Non-pigmented ciliary epithelial cell (primary cell): ENCODE measurements around the gene DOCK1.

ENCODE experiments used
- DNase-seq: peaks from one replicate; pipeline ENCODE4 v3.0.0-alpha.2; 2010; ENCODE audit warnings: low read depth

Gene DOCK1

DNA sequence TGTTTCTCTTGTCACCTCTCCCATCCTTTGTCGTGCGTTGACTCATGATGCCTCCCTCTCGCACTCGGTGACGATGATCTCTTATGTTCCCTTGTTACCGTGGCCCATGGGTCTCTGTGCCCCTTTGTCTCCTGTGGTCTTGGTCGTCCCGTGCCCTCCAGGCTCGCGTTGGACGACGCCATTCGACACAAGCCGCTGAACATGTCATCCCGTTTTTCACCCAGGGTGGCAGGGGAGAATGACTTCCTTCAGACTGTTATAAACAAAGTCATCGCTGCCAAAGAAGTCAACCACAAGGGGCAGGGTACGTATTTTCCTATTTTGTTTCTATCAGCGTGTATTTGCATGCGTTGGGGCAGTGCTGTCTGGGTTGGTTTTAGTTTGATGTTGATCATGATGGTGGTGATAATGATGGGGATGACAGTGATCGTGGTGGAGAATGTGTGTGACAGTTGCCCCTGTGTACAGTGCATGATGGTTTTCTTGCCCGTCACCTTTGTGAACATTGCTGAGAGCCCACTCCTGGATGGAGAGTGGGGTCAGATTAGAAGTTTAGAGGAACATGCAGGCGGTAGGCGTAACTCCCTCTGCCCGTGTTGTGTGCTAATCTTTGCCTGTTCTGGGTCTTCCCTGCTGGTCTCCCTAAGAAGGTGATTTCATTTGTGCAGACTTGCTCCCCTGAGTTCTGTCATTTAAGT, 107.0 kb downstream of the DOCK1 start:
- DNase-seq = no peak

DNA sequence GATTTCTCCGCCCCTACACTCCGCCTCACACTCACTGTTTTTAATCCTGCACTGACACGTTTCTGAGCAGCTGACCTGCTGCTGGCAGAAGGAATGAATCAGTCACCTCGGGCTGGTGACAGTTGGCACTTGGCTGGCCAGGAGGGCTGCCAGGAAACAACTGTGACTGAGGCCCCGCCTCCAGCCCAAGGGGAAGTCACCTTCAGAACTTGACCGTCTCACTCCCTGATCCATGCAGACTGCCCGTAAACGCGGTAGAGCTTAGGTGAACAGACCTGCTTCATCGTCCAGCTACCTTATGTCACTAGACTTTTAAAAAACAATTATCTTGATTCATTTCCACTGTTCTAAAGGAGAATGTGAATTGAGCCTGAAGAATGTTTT, 107.5 kb downstream of the DOCK1 start:
- no peak for DNase-seq

DNA sequence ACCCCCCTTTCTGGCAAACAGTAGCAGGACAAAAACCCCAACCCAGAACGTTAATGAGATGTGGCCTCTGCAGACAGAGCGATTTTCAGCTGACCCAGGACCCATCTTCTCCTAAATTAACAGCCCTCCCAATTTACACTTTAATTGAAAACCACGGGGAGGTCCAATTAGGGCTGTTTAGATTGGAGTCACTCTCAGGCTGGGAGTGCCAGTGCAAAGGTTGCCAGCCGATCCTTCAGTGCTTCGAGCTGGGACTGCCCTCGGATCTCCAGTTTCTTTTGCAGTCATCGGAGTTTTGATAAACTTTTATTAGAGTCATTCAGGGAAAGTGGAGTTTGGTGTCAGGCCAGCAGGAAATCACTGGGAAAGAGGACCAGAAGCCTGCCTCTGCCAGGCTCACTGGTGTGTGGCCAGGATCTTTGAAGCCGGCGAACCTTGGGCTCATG, 108.0 kb downstream of the DOCK1 start:
- no peak for DNase-seq

DNA sequence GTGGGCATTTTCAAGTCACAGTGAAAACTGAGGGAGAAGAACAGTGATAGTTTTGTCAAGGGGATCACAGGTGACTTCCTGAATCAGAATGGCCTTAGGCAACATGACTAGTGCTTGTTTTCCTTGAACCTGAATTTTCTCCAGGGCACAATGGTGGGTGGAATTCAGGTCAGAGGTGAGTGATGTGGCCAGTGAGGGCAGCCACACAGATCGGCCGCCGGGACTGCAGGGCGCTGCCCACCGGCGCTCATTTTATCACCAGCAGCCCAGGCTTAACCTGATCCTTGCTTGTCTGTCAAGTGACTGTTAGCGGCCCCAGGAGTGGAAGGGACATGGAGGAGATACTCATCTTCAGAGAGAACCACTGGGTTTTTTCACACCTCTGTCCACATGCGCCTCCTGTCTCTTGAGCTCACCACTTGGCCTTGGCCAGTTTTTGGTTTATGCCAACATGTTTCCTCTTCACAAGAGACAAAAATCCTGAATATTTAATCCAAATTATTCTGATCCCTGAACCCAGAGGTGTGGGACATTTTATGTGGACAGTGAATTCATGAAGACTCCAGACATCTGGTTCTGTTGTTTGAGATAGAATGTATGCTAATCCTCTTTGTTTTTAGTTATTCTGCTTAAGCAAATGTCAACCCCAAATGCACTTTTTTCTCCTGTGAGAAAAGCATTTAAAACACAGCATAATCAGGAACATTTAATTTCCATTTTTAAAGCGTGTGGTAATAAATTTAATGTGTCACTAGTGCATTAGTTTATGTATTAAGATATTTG, 108.7 kb downstream of the DOCK1 start:
- DNase-seq = no peak

DNA sequence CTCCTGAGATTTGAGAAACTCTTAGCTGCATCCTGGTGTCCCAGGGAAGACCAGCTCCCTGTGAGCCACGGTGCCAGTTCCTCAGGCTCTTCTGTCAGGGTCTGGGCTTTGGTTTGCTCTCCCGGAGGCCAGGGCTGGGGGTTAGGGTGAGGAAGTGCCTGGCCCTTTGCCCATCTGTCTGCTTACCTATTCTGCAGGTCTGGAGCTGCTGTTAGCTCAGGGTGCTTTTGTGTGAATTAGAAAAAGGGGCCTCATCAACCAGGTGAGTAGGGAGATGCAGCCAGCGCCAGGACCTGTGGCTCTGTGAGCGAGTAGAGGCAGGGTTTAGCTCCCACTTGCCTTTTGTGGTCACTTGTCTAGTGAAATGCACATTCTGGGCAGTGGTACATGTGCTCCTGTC, 109.4 kb downstream of the DOCK1 start:
- DNase-seq = no peak

DNA sequence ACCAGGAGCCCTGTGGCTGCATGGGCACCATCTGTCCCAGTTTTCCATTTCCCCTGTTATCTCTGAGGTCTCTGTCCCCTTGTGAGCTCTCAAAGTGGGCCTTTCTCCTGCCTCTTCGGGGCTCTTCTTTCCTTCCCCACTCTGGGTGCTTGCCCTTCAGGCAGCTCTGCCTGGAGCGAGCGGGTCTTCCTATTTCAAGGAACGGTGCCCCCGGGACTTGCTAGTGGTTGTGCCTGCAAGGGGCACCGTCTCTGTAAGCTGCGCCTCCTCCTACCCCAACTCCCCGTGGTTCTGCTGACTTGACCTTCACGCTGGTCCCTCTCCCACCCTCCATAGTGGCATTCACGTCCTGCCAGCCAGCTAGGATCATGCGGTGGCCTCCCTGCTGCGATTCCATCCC, 110.1 kb downstream of the DOCK1 start:
- no peak for DNase-seq

DNA sequence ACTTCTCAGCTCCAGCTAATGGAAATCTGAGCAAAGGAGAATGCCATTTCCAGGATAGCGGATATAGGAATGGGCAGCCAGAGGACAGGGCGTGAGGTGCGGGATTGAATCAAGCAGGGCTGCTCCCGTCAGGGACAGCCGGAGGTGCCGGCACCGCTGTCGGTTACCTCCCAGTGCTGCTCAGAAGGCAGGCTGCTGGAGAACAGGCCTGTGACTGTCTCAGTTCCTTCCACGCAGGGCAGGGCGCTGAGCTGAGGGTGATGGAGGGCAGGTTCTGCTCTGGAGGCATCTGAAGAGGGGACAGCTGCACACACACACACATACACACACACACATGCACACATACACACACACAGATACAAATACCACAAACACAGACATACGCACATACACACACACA, 111.1 kb downstream of the DOCK1 start:
- DNase-seq = no peak

DNA sequence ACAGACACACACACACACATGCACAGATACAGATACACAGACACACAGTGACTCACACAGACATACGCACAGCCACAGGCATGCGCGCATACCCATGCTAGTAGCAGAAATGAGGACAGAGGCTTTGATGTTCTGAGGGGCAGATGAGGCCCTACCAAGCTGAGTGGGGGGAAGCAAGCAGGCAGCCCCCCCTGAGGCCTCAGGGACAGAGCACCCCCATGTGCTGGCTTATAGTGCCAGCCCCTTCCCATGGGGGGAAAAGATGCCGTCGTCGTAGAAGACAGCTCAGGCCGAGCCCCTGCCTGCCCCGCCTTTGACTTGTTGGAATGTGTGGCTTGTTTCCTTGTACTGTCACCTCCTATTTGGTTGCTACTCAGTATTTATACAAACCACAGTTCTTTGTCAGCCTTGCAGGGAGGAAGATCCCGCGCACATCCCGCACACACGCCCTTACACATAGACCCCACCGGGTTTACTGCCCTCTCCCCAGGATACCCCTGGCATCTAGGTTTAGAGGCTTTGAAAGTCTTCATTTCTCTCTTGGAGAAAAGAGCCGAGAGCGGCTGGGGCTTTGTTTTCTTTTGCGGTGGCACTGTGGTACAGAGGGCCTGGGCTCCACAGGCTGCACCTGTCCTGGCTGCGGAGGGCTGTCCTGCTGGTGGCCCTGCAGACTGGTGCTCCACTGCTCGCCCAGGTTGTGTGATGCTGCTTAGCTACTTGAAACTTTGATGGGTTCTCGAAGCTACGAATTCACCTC, 112.5 kb downstream of the DOCK1 start:
- DNase-seq = no peak

DNA sequence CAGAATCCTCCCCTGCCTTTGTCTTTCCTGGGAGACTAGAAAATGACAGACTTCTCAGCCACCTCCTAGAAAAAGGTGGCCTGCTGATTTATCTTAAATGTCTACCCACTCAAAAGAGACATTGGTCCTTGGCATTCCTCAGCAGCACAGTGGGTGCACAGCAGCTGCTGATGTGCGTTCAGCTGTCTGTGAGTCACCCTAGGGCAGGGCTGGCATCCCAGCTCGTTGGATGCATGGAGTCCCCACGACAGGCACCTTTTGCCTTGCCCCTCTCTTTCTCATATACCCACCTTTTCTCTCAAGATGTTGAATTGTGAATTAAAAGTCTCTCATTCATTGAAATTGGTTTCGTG, 113.0 kb downstream of the DOCK1 start:
- DNase-seq = no peak

DNA sequence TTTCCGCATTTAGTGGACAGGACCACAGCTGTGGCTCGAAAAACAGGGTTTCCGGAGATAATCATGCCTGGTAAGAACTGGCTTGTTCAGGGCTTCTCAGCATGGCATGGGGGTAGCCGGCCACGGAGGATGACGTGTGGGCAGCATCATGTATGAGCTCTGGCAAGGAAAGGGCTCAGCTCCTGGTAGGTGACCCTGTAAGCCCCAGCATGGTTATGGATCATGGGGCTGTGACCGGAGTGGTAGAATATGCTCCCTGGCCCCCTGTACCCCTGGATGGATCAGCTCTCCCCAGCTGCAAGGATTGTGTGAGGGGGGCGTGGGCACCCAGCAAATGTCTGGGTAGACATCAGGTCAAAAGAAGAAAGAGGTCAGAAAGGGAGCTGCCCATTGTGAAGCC, 113.5 kb downstream of the DOCK1 start:
- DNase-seq = no peak

DNA sequence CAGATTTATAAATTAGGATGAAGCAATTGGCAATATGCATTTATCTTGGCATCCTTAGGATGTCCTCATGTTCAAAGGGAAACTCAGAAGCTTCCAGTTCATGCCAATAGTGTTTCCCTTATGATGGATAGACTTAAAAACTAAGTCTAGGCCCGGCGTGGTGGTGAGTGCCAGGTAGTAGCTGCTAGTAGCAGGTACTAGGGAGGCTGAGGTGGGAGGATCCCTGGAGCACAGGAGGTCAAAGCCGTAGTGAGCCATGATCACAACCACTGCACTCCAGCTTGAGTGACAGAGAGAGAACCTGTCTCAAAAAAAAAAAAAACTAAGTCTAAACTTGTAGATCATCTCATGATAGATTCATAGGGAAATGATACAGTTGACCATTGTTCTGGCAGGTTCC, 115.0 kb downstream of the DOCK1 start:
- no peak for DNase-seq

DNA sequence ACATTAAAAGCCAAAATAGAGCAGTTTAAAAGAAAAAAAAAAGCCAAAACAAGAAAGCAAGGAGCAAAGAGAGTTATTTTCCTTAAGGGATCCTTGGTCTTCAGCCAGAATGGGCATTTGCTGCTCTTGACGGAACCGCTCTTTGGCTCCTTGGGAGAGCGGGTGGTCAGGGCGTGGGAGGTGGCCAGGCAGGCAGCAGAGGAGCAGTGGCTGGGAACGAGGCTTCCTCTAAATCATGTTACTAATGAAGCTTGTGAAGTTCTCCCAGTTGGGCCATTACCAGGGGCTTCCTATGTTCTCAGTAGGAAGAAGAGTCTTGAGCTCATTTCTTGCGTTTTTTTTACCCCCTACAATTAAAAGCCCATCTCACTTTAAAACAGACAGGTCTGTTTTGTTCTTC, 116.6 kb downstream of the DOCK1 start:
- DNase-seq = no peak

DNA sequence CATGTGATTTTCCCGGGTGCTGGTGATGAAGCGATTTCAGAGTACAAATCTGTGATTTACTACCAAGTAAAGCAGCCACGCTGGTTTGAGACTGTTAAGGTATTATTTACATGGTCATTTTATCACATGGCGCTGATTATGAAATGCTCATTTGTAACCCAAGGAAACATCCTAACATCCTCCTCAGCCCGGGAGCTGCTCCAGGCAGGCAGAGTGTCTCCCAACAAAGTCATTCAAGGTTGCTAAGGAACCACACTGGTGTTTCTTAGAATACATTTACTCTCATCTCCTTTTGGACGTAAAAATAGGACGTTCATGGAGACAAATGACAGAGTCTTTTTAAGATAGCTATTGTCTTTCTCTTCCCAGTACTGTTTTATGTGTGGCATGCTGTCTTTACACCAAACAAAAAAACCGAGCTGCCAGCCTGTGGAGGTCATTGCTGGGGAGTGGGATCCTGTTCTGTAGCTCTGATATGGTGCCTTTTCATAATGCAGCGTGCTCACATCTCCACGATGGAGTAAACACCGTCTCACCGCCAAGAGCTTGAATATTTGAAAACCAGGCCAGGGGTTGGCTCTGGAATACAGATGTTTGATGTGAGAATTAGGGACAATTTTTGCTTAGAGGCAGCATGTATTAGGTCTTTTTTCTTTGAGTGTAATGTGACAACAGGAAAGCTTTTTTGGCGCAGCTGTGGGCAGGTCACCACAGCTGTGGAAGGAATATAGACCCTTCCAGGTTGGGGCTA, 119.6 kb downstream of the DOCK1 start:
- DNase-seq = no peak

DNA sequence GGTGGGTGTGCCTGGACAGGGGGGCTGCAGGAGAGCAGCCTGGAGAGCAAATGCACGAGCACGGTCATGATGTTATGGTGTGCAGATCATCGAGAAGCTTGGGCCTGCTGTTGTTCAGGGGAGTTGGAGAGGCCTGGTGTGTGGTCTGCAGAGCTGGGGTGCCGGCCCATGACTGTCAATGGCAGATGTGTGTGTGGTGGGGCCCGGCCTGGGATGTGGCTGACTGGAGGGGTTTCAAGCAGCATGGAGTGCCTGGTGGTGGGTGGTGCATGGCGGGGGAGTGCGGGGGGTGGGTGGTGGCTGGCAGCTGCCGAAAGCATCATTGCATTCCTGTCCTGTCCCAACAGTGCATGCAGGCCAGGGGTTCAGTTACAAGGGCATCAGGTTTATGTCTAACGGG, 122.6 kb downstream of the DOCK1 start:
- no peak for DNase-seq

DNA sequence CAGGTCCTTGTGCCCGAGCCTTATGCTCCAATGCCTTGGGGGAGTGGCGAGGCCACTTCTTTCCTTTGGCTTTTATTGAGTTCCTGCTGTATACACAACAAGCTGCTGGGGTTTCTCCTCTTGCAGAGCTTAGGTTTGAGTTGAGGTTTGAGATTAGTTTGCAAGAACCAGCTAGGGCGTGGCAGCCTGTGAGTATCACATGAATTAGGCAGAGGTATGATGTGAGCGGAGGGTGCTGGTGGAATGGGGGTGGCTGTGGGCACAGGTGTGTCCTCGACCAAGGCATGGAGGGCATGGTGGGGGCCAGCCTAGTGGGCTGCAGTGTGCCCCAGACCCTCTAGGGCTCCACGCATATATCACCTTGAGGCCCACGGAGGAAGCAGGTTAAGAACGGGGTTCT, 123.3 kb downstream of the DOCK1 start:
- no peak for DNase-seq

DNA sequence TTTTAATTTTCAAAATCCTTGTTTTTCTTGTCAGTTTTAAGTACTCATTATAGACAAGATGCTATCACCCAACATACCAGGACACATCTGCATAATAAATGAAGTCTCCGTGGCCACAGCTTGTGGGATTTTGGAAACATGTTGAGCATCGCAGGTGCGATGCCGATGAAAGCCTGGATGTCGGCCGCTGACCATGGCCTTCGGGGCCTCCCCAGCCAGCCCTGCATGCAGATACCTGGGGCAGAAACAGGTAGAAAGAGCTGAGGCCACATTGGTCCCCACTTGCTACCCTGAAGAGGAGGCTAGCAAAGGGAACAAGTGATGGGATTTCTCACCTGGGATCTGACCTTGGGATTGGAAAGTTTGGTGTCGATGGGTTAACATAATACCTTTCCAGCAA, 123.8 kb downstream of the DOCK1 start:
- no peak for DNase-seq

DNA sequence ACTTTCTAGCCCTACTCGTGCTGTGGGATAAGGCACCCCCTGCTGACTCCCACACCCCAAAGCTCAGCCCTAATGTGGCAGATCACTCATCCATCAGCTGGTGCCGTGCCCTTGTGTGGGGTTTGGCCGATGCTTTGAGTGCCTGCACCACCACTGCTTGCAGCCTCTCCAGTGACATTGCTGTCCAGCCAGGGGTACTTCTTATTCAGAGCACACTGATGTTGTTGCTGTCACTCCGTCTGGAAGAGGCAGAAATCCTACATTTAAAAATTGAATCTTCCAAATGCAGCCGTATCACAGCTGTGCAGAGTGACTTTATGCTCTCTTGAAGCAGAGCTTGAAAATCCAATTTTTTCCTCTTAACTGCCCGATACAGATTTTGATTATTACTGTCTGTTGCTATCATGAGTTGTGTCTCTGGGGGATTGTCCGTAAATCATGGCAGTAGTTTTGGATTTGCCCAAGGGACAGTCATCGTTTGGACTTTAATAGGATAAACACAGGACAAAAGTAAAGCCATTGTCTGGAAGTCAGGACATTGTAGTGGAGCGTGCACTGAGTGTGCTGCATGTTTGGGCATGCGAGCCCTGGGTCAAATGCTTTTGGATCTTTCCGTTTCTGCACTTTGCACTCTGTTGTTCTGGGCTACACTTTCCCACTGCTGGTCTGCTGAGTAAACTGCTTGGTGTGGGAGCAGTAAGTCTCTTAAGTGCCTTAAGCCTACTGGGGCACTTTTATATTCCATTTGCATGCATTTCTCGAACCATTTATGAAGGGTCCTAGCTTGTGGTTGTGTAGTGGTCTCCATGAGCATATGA, 128.2 kb downstream of the DOCK1 start:
- no peak for DNase-seq

DNA sequence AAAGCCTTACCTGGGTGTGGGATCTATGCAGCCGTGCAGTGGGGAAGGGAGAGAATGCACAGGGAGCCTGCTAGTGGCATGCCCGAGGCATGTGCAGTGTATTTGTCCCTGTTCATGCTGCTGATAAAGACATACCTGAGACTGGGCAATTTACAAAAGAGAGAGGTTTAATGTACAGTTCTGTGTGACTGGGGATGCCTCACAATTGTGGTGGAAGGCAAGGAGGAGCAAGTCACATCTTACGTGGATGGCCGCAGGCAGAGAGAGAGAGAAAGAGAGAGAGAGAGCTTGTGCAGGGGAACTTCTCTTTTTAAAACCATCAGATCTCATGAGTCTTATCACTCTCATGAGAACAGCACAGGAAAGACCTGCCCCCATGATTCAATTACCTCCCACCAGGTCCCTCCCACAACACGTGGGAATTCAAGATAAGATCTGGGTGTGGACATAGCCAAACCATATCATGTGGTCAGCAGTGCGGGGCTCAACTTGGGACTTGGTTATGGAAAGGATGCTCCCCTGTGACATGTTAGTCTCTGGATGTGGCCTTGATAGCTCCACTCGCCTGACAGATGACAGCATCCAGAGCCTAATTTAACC, 128.9 kb downstream of the DOCK1 start:
- no peak for DNase-seq

DNA sequence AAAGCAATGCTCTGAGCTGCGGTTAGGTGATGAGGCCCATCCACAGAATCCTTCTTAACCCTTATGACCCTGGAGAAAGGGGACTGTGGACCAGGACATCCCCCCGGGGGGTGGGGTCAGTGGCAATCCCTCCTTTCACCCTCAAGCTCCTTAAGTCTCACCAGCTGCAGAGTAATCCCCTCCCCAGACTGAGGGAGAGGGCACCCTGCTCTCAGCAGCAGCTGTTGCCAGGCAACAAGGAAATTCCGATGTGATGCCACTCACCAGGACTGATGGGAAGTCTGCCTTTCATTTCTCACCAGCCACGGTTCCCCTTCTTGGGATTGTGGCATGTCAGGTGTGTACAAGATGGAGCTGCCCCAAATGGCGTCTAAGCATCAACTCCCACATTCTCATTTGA, 129.6 kb downstream of the DOCK1 start:
- no peak for DNase-seq

DNA sequence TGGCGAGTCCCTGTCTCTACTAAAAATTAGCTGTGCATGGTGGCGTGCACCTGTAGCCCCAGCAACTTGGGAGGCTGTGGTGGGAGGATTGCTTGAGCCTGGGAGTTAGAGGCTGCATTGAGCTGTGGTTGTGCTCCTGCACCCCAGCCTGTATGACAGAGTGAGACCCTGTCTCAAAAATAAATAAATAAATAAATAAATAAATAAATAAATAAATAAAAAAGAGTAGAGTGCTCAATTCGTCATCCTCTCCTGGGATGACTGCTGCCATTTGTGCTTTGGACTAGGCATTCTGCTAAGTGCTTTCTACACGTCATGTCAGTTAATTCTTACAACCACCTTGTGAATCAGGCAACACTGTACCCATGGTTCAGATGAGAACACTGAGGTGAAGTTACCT, 130.6 kb downstream of the DOCK1 start:
- DNase-seq = no peak

DNA sequence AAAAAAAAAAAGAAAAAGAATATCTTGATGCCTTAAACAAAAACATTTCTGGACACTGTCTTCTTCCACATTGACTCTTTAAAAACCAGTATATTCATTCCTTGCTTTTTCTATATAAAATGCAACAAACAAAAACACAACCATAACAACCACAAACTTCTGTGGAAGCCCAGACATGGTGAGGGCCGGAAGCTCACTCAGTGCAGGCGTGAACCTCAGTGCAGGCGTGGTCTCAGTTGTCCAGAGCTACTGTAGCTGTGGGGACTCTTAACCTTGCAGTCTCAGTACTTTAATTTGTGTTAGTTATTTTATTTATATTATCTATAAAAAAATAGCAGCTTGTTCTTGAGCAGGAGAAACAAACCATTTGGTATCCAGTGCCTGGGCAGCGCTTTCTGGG, 131.8 kb downstream of the DOCK1 start:
- DNase-seq = no peak
